HG03196 (cell line): ENCODE data around the gene BSN.

Experiments used
- ATAC-seq: cut with Tn5 transposase; IDR thresholded peaks from one replicate; pipeline ENCODE4 v1.9.1; 2021; ENCODE audit not compliant: unreplicated experiment

BSN gene

DNA sequence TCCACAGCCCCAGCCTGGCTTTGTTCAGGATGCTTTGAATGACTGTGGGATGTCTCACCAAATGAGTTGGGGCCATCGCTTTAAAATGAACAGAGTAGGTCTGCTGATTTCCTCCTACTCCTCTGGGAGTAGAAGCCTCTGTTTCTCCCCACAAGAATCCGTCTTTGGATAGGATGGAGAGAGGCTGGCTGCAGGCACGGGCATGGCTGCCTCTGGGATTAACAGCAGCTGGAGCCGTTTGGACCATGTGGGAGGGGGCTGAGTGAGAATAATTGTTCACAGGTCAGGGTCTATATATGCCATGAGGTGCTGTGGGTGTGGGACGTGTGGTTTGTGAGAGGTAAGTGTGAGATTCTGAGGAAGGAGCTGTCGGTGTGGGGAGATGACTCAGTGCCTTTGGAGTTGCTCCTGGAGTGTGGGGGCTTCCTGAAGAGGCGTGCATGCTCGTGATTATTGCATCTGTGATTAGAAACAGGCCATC is 71.9 kb downstream of the BSN start:
- no peak for ATAC-seq

DNA sequence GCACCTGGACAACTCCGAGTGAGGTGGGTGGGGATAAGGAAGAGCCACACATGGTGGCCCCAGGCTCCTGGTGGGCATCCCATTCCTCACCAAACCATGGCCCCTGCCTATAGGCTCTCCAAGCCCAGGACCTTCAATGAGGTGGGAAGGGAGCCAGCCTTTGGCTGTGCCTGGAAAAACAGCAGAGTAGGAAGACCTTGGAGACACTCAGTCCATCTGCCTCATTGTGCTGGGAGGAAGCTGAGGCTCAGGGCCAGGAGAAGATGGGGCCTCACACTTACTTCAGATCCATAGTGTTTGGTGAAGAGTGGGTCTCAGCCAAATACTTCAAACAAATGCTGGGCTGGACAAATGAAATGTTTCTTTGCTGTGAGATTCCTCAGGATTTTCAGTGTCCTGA is 72.5 kb downstream of the BSN start:
- ATAC-seq: no peak

DNA sequence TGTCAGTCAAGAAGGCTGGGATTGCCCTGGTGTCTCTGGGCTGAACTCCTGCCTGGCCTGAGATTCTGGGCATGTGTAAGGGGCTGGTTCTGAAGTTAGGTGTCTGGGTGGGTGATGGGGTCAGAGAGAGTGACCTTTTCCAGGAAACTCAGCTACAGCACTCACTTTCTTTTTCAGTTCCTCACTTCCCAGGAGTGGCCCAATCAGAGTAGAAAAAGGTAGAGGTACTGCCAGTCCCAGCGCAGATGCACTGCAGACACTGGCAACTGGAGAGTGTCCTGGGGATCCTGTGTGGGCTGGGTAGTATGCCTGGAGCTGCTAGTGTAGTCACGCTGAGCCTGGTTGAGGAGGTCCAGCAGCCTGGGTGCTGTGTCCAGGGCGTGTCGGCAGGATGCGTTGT is 73.4 kb downstream of the BSN start:
- no peak for ATAC-seq

DNA sequence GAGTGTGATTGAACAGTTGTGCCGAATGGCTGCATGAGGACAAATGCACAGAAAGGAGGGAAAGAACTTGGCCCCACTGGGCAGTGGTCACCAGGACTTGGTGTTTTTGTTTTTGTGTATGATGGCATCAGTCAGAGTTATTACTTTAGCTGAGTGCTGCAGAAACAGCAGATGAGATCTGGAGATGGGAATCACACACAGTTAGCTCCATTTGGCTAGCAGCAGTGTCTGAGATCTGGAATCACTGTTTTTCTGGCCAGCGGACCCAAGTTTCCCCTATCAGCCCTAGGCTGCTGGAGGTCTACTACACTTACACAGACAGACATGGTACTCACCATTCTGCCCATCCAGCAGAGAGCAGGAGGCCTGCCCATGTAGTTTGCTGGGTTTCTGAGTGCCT is 74.0 kb downstream of the BSN start:
- ATAC-seq: no peak

DNA sequence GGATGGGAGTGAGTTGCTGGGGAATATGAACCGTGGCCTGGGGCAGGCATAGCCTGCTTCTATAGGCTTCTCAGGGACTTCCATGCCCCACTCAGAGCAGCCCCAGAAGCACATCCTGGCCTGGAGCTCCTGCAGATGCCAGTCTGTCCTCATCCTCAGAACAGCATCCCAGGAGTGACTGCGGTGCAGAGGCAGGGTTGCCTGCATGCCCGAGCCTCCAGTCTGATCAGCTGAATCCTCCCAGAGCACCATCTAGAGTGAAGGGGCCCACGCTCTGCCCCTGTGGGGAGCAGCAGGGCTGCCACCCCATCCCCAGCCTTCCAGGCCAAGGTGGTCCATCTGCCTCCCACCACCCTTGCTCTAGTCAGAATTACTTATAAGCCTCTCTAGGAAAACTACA is 75.2 kb downstream of the BSN start:
- no peak for ATAC-seq

- no peak for ATAC-seq
These were observed 75.6 kb downstream of the BSN start for GRCh38 chr3:49629866-49630265.

DNA sequence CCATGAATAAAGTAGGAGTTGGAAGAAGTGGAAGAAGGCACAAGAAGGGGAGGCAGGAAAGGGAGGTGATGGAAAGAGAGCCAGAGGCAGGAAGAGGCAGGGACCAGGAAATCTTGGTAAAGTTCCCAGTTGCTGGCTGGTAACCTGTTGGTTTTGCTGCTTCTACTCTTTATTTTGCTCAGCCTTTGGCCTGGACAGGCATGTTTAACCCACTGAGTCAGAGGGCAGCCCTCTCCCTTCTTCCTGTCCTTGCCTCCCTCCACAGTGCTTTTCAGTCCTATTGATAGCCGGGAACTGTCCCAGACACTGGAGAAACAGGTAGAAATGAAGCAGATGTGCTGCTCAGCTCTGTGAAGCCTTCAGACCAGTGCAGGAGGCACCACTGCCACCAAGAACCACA is 76.5 kb downstream of the BSN start:
- ATAC-seq: no peak

- no peak for ATAC-seq
These were observed 80.5 kb downstream of the BSN start for GRCh38 chr3:49634736-49635135.

DNA sequence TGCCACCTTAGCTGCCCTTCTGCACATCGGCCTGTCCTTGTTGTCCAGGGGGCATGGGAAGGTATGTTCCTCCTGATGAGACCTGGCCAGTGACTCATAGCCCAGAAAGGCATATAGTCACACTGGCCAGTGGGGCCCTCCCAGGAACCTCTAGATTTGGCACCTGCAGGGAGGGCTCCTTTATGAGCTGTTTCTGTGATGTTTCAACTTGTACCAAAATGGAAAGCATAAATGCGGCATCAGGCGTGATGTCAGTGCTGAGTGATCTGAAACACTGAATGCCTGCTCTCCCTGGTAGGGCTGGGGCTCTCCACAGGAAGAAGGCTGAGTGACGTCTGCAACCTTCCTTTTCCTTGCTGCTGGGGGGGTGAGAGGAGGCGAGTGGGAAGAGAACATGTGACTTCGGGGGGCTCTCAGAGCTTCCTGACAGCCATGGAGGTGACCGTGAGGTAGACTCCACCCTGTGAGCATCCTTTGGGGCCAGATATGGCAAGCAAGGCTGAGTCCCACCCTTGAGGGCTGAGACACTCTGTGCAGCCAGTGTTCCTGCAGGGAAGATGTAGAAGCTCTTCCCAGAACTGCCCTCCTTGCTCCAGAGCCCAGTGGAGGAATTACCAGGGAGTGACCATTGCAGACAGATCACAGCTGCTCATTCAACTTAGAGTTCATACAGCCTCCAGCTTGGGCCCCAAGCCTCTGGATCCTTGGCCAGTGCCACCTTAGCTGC is 82.8 kb downstream of the BSN start:
- ATAC-seq: no peak

DNA sequence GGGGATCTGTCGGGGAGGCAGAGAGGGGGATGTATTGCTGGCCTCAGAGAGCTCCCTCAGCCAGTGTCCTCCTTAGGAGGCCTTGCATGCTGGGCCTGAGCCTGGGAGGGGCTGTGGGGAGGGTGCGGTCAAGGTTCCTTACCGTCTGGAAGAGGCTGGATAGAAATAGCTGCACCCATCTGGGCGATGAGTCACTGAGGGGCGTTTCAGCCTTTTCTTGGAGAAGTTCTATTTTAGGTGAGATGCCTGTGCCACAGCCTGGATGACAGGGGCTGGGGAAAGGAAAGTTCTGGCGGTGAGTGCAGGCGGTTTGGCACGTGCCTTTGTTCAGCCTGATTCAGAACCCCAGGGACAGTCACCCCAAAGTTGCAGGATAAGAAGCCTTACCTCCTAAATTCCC is 84.2 kb downstream of the BSN start:
- no peak for ATAC-seq

GRCh38 chr3:49639551-49639950 is 85.3 kb downstream of the BSN start:
- ATAC-seq: no peak

DNA sequence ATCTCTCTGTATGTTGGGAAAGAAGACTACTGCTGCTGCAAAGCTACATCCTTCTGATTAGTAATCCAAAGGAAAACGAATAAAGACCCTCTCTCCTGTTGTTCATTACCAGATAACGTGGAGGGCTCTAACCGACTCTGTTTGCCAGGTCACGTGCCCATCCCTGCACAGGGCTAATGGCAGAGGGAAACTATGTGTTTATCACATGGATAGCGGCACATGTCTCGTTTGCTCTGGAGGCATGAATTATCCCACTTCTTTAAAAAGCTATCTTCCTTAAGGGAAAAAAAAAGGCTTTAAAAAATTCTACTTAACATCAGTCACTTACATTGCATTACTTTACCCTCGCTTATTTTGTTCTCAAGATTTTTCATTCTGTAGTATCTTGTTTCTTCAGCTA is 87.0 kb downstream of the BSN start:
- no peak for ATAC-seq

GRCh38 chr3:49641921-49642707 is 87.8 kb downstream of the BSN start:
- ATAC-seq: no peak

DNA sequence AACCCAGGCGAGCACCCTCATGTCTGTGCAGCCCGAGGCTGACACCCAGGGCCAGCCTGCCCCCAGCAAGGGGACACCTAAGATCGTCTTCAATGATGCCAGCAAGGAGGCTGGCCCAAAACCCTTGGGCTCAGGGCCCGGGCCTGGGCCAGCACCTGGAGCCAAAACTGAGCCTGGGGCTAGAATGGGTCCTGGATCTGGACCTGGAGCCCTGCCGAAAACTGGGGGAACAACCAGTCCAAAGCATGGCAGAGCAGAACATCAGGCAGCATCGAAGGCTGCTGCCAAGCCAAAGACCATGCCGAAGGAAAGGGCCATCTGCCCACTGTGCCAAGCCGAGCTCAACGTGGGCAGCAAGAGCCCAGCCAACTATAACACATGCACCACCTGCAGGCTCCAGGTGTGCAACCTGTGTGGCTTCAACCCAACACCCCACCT is 88.5 kb downstream of the BSN start:
- no peak for ATAC-seq

DNA sequence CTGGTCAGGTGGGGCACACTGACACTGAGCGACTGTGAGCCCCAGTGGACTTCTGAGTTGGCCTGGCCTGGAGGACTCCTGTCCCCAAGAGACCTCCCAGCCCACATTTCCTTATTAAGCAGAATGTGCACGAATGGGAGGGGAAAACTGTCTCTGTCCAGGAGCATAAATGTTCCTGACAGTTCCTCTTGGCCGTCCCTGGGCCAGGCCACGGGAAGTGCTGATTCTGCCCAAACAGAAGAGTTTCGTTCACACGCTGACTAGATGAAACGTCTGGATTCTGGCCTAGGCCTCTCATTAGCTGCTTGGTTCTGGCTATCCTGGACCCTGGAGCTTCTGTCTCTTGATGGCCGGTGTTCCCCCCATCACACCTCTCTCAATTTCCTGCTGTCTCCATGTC is 90.4 kb downstream of the BSN start:
- no peak for ATAC-seq

GRCh38 chr3:49646236-49646635 is 92.0 kb downstream of the BSN start:
- ATAC-seq: no peak

GRCh38 chr3:49647741-49648140 is 93.5 kb downstream of the BSN start:
- no peak for ATAC-seq

DNA sequence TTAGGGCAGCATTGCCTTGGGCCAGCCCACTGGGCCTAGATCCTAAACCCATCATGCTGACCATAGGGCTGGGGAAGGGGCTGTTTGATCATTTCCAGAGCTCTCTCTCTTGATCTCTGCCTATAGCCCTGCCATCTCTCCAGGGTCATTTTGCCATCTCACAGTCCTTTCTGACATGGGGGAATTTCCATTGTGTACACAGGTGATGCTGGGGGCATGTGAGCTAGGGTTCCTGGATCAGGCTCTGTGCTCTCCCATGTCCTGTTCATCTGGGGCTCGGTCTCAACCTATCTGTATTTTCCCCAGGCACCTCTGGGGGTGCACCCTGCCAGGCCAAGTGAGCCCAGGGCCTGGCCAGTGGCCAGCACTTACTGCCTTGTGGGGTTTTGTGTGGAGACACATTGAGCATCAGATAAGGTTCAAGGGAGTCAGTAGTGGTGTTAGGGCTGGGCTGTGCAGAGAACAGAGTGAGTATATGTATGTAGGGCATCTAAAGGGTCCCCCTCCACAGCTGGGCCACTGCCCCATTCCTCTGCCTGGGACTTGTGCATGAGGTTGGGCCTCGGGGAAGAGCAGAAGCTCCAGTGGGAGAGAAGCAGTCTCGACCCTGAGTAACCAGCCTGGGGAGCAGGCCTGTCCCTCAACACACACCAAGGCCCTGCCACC is 94.2 kb downstream of the BSN start:
- no peak for ATAC-seq

DNA sequence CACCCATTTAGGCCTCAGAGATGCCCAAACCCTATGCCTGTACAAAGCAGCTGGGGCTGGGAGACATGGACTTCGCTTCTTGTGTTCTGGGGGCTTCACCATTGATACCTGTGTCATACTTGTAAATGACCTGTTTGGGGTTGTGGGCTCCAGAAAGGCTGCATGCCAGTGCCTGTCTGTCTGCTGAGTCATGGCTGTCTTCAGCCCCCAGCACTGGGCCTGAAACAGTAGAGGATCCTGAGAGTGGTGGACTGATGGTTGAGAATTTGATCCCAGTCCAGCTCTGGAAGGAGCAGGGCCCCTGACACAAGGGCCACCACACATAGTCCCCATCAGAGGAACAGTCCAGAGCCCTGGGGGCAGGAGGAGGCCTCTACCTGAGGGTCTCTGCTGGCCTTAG is 95.3 kb downstream of the BSN start:
- no peak for ATAC-seq

GRCh38 chr3:49650177-49650576 is 95.9 kb downstream of the BSN start:
- ATAC-seq: no peak

- no peak for ATAC-seq
These were observed 96.4 kb downstream of the BSN start for GRCh38 chr3:49650637-49651036.
